ENCODE results near the gene IDH3B.

Gene IDH3B

GRCh38 chr20:2616634-2617033, 47.4 kb downstream of the IDH3B start:
- Histone ChIP-seq H3K27ac (ENCODE audit: low read depth, low read length) (no peak overlapping the region), H3K4me1 (ENCODE audit: control insufficient read depth, insufficient read depth, low read length) (no peaks in the 10 kb centered on the region), H3K9me3 (ENCODE audit: control insufficient read depth, insufficient read depth, low read length) (no peaks in the 10 kb centered on the region), H3K4me3 (ENCODE audit: low read depth, low read length) (no peak overlapping the region), H3K27me3 (ENCODE audit: control insufficient read depth, insufficient read depth, low read length) (no peaks in the 10 kb centered on the region), H3K9ac (ENCODE audit: low read depth, low read length) (no peak overlapping the region), H3K36me3 (ENCODE audit: control insufficient read depth, insufficient read depth, low read length) (no peaks in the 10 kb centered on the region)

GRCh38 chr20:2612073-2612472, 51.9 kb downstream of the IDH3B start:
- Histone ChIP-seq H3K9me3 (ENCODE audit: control insufficient read depth, insufficient read depth, low read length) (peaks cover 5% of the 10 kb centered on the region), H3K9ac (ENCODE audit: low read depth, low read length) (no peak overlapping the region), H3K4me1 (ENCODE audit: control insufficient read depth, insufficient read depth, low read length) (no peaks in the 10 kb centered on the region), H3K27me3 (ENCODE audit: control insufficient read depth, insufficient read depth, low read length) (no peaks in the 10 kb centered on the region), H3K36me3 (ENCODE audit: control insufficient read depth, insufficient read depth, low read length) (no peaks in the 10 kb centered on the region), H3K4me3 (ENCODE audit: low read depth, low read length) (no peak overlapping the region), H3K27ac (ENCODE audit: low read depth, low read length) (no peak overlapping the region)

- no peaks in the 10 kb centered on the region for H3K4me1 ChIP-seq (ENCODE audit: control insufficient read depth, insufficient read depth, low read length)
- H3K27ac ChIP-seq (ENCODE audit: low read depth, low read length), result no peak overlapping the region
- H3K36me3 ChIP-seq (ENCODE audit: control insufficient read depth, insufficient read depth, low read length), result no peaks in the 10 kb centered on the region
- no peak overlapping the region for H3K4me3 ChIP-seq (ENCODE audit: low read depth, low read length)
- H3K27me3 ChIP-seq (ENCODE audit: control insufficient read depth, insufficient read depth, low read length), result no peaks in the 10 kb centered on the region
- no peak overlapping the region for H3K9ac ChIP-seq (ENCODE audit: low read depth, low read length)
- H3K9me3 ChIP-seq (ENCODE audit: control insufficient read depth, insufficient read depth, low read length), result peaks cover 8% of the 10 kb centered on the region
Measured at GRCh38 chr20:2610941-2611720, 52.9 kb downstream of the IDH3B start.

- H3K27ac ChIP-seq (ENCODE audit: low read depth, low read length), result no peak overlapping the region
- no peak overlapping the region for H3K4me3 ChIP-seq (ENCODE audit: low read depth, low read length)
- no peaks in the 10 kb centered on the region for H3K36me3 ChIP-seq (ENCODE audit: control insufficient read depth, insufficient read depth, low read length)
- no peaks in the 10 kb centered on the region for H3K4me1 ChIP-seq (ENCODE audit: control insufficient read depth, insufficient read depth, low read length)
- peaks cover 8% of the 10 kb centered on the region for H3K9me3 ChIP-seq (ENCODE audit: control insufficient read depth, insufficient read depth, low read length)
- H3K27me3 ChIP-seq (ENCODE audit: control insufficient read depth, insufficient read depth, low read length), result no peaks in the 10 kb centered on the region
- H3K9ac ChIP-seq (ENCODE audit: low read depth, low read length), result no peak overlapping the region
Measured at GRCh38 chr20:2610326-2610725, 53.7 kb downstream of the IDH3B start.
